Esophagus mucosa (tissue), 1 donor: ENCODE measurements around the gene ACTR8. TPM values are rescaled to one million over a fixed set of nuclear protein-coding genes. Genes with fewer than 3 reads are reported as not detected.

Experiments used
- total RNA-seq: library from RNA; stranded (reverse); gene quantifications from one replicate; pipeline ENCODE4 v1.2.4, GENCODE V29; 2023
- donor health status: DM: yes; HTN: yes; CAD: no.

The ACTR8 gene
- total RNA-seq, 1 donor from 2014 or later = 17.1 TPM

Other genes with a start within 250 kb of the ACTR8 start
- 1.6 TPM for gene CHDH, start 35.7 kb downstream of the ACTR8 start, total RNA-seq
- gene IL17RB, start 35.6 kb downstream of the ACTR8 start, total RNA-seq = 0.20 TPM
- gene SELENOK, start 9.7 kb upstream of the ACTR8 start, total RNA-seq = 23.7 TPM
- gene CACNA2D3, start 240.4 kb upstream of the ACTR8 start, total RNA-seq = 7.0 TPM